ENCODE measurements around the gene CABCOCO1. TPM values are rescaled to one million over a fixed set of nuclear protein-coding genes. Genes with fewer than 3 reads are reported as not detected.

The CABCOCO1 gene
- total and polyA plus RNA-seq, 9 of the 15 experiments (the other 6 are each of a cell fraction or from before 2014, with no cell fraction given) = 0.04 TPM; not detected in 8

- TF ChIP-seq, protein P1, sequence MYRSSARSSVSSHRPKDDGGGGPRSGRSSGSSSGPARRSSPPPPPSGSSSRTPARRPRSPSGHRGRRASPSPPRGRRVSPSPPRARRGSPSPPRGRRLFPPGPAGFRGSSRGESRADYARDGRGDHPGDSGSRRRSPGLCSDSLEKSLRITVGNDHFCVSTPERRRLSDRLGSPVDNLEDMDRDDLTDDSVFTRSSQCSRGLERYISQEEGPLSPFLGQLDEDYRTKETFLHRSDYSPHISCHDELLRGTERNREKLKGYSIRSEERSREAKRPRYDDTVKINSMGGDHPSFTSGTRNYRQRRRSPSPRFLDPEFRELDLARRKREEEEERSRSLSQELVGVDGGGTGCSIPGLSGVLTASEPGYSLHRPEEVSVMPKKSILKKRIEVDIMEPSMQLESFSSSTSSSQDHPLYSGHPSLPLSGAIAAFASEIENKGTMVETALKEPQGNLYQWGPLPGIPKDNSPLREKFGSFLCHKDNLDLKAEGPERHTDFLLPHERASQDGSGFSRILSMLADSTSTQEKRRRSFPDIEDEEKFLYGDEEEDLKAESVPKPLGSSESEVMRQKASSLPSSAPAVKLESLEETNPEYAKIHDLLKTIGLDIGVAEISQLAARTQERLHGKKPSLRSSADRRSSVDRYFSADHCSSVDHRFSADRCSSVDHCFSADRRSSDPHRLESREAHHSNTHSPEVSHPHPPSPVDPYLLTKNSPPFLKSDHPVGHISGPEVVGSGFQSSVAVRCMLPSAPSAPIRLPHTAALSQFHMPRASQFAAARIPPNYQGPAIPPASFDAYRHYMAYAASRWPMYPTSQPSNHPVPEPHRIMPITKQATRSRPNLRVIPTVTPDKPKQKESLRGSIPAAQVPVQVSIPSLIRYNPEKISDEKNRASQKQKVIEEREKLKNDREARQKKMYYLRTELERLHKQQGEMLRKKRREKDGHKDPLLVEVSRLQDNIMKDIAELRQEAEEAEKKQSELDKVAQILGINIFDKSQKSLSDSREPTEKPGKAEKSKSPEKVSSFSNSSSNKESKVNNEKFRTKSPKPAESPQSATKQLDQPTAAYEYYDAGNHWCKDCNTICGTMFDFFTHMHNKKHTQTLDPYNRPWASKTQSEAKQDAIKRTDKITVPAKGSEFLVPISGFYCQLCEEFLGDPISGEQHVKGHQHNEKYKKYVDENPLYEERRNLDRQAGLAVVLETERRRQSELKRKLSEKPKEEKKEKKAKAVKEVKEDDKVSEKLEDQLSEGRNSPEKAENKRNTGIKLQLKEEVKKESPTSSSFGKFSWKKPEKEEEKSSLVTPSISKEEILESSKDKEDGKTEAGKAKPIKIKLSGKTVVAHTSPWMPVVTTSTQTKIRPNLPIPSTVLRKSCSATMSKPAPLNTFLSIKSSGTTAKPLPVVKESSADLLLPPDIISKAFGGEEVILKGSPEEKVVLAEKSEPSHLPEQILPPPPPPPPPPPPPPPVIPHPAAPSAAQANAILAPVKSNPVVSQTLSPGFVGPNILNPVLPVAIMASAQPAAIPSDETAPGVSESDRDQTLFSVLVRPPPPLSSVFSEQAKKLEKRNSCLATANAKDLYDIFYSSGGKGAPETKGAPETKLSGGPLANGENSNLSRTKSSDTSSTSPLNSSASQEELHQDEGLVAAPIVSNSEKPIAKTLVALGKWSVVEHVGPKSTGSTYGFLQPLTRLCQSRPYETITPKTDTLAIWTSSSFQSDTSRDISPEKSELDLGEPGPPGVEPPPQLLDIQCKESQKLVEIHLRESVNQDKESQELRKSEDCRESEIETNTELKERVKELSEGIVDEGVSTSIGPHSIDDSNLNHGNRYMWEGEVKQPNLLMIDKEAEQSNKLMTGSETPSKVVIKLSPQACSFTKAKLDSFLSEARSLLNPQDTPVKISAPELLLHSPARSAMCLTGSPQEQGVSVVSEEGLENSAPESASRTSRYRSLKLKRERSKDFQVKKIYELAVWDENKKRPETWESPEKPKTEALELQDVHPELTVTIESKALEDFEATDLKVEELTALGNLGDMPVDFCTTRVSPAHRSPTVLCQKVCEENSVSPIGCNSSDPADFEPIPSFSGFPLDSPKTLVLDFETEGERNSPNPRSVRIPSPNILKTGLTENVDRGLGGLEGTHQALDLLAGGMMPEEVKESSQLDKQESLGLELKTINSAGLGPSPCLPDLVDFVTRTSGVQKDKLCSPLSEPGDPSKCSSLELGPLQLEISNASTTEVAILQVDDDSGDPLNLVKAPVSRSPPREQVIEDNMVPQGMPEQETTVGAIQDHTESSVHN (IDR thresholded peaks at IDR 0.05; ENCODE audit: borderline replicate concordance in 1 of 2, low read depth in 1 of 2) = peak in 1 of 2 experiments; percentile 96; a peak in 2 of 4 replicates
- TF ChIP-seq ZNF551 (CRISPR knock-in tag; IDR thresholded peaks at IDR 0.05) = no peak
- TF ChIP-seq CXXC5 (CRISPR knock-in tag; IDR thresholded peaks at IDR 0.05) = peak; percentile 96
- TF ChIP-seq, protein P2, sequence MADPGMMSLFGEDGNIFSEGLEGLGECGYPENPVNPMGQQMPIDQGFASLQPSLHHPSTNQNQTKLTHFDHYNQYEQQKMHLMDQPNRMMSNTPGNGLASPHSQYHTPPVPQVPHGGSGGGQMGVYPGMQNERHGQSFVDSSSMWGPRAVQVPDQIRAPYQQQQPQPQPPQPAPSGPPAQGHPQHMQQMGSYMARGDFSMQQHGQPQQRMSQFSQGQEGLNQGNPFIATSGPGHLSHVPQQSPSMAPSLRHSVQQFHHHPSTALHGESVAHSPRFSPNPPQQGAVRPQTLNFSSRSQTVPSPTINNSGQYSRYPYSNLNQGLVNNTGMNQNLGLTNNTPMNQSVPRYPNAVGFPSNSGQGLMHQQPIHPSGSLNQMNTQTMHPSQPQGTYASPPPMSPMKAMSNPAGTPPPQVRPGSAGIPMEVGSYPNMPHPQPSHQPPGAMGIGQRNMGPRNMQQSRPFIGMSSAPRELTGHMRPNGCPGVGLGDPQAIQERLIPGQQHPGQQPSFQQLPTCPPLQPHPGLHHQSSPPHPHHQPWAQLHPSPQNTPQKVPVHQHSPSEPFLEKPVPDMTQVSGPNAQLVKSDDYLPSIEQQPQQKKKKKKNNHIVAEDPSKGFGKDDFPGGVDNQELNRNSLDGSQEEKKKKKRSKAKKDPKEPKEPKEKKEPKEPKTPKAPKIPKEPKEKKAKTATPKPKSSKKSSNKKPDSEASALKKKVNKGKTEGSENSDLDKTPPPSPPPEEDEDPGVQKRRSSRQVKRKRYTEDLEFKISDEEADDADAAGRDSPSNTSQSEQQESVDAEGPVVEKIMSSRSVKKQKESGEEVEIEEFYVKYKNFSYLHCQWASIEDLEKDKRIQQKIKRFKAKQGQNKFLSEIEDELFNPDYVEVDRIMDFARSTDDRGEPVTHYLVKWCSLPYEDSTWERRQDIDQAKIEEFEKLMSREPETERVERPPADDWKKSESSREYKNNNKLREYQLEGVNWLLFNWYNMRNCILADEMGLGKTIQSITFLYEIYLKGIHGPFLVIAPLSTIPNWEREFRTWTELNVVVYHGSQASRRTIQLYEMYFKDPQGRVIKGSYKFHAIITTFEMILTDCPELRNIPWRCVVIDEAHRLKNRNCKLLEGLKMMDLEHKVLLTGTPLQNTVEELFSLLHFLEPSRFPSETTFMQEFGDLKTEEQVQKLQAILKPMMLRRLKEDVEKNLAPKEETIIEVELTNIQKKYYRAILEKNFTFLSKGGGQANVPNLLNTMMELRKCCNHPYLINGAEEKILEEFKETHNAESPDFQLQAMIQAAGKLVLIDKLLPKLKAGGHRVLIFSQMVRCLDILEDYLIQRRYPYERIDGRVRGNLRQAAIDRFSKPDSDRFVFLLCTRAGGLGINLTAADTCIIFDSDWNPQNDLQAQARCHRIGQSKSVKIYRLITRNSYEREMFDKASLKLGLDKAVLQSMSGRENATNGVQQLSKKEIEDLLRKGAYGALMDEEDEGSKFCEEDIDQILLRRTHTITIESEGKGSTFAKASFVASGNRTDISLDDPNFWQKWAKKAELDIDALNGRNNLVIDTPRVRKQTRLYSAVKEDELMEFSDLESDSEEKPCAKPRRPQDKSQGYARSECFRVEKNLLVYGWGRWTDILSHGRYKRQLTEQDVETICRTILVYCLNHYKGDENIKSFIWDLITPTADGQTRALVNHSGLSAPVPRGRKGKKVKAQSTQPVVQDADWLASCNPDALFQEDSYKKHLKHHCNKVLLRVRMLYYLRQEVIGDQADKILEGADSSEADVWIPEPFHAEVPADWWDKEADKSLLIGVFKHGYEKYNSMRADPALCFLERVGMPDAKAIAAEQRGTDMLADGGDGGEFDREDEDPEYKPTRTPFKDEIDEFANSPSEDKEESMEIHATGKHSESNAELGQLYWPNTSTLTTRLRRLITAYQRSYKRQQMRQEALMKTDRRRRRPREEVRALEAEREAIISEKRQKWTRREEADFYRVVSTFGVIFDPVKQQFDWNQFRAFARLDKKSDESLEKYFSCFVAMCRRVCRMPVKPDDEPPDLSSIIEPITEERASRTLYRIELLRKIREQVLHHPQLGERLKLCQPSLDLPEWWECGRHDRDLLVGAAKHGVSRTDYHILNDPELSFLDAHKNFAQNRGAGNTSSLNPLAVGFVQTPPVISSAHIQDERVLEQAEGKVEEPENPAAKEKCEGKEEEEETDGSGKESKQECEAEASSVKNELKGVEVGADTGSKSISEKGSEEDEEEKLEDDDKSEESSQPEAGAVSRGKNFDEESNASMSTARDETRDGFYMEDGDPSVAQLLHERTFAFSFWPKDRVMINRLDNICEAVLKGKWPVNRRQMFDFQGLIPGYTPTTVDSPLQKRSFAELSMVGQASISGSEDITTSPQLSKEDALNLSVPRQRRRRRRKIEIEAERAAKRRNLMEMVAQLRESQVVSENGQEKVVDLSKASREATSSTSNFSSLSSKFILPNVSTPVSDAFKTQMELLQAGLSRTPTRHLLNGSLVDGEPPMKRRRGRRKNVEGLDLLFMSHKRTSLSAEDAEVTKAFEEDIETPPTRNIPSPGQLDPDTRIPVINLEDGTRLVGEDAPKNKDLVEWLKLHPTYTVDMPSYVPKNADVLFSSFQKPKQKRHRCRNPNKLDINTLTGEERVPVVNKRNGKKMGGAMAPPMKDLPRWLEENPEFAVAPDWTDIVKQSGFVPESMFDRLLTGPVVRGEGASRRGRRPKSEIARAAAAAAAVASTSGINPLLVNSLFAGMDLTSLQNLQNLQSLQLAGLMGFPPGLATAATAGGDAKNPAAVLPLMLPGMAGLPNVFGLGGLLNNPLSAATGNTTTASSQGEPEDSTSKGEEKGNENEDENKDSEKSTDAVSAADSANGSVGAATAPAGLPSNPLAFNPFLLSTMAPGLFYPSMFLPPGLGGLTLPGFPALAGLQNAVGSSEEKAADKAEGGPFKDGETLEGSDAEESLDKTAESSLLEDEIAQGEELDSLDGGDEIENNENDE (IDR thresholded peaks at IDR 0.05; ENCODE audit: low read depth, low read length) = no peak
- TF ChIP-seq TBL1XR1 (IDR thresholded peaks at IDR 0.05; ENCODE audit: low read length in 2 of 2) = peak; percentile 100
- no peak for TF ChIP-seq DNMT1 (IDR thresholded peaks at IDR 0.05)
Observed at GRCh38 chr10:61765176-61766087, 102.7 kb downstream of the CABCOCO1 start (continued).

Data from K562 (cell line).